DOHH2 (cell line): ENCODE data around the gene TMEM45A.

Experiments used
- H3F3A ChIP-seq: fragments of 200-600 bp; sonication (generic), shearing (Covaris generic); 2 replicates; pipeline ENCODE4 v1.6.0; 2016; ENCODE audit warnings: antibody characterized with exemption, mild to moderate bottlenecking; ENCODE audit not compliant: control insufficient read depth, insufficient read depth
- H3K27ac ChIP-seq: fragments of 200-600 bp; sonication (generic); 2 replicates; pipeline ENCODE4 v1.5.1; 2014; ENCODE audit warnings: low read depth, mild to moderate bottlenecking, low read length, moderate library complexity
- H3K27me3 ChIP-seq: fragments of 200-600 bp; sonication (generic); 2 replicates; pipeline ENCODE4 v1.6.1; 2014; ENCODE audit warnings: mild to moderate bottlenecking, low read length, mixed read lengths; ENCODE audit not compliant: control insufficient read depth
- H3K36me3 ChIP-seq: fragments of 200-600 bp; sonication (generic); 2 replicates; pipeline ENCODE4 v1.6.1; 2014; ENCODE audit warnings: mild to moderate bottlenecking, low read length, moderate library complexity, mixed read lengths; ENCODE audit not compliant: control insufficient read depth
- H3K4me1 ChIP-seq: fragments of 200-600 bp; sonication (generic); 2 replicates; pipeline ENCODE4 v1.6.1; 2014; ENCODE audit warnings: mild to moderate bottlenecking, low read length, mixed read lengths; ENCODE audit not compliant: control insufficient read depth
- H3K4me2 ChIP-seq: fragments of 200-600 bp; sonication (generic); 2 replicates; pipeline ENCODE4 v1.6.0; 2014; ENCODE audit warnings: mild to moderate bottlenecking, low read length, moderate library complexity
- H3K4me3 ChIP-seq: fragments of 200-600 bp; sonication (generic); 2 replicates; pipeline ENCODE4 v1.5.1; 2014; ENCODE audit warnings: mild to moderate bottlenecking, low read length, mixed read lengths
- H3K79me2 ChIP-seq: fragments of 200-600 bp; sonication (generic); 2 replicates; pipeline ENCODE4 v1.6.1; 2014; ENCODE audit warnings: mild to moderate bottlenecking, low read length, mixed read lengths; ENCODE audit not compliant: control insufficient read depth
- H3K9me2 ChIP-seq: fragments of 200-600 bp; sonication (generic); replicated peaks from 2 replicates; pipeline ENCODE4 v1.6.1; 2014; ENCODE audit warnings: mild to moderate bottlenecking, low read length, mixed read lengths; ENCODE audit not compliant: control insufficient read depth
- H3K9me3 ChIP-seq: fragments of 200-600 bp; sonication (generic); 2 replicates; pipeline ENCODE4 v1.6.1; 2014; ENCODE audit warnings: antibody characterized with exemption, low read length, mixed read lengths; ENCODE audit not compliant: control insufficient read depth, insufficient read depth
- H4K20me1 ChIP-seq: fragments of 200-600 bp; sonication (generic); 2 replicates; pipeline ENCODE4 v1.6.0; 2014; ENCODE audit warnings: low read depth, mild to moderate bottlenecking, antibody characterized with exemption, low read length, moderate library complexity; ENCODE audit not compliant: control insufficient read depth, insufficient read depth
- CTCF ChIP-seq: fragments of 200-600 bp; sonication (generic); IDR thresholded peaks from one replicate; pipeline ENCODE4 v1.5.1; 2014; ENCODE audit warnings: antibody characterized with exemption, mild to moderate bottlenecking, low read depth, low read length; ENCODE audit not compliant: poor library complexity, severe bottlenecking
- EZH2phosphoT487 ChIP-seq: fragments of 200-600 bp; sonication (generic); IDR thresholded peaks from 2 replicates; pipeline ENCODE4 v1.6.1; 2017; ENCODE audit warnings: borderline replicate concordance, mild to moderate bottlenecking, antibody characterized with exemption, low read length, moderate library complexity, mixed read lengths

The TMEM45A gene

DNA sequence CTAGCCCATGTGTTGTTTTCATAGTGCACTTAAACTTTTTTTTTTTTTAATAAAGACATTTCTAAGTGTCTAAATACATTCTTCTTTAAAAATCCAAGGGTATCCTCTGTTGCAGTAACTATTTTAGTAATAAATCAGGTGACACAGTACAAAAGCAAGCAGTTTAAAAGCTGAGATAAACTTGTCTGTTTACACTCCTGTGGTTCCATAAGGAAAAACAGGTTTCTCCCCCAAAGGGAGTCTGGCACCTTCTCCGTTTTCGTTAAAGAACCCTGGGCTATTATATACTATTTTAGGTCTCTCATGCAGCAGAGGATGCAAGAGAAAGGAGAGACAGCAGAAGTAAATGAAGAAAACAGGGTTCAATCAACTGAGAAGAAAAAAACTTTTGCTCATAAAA is 43.2 kb upstream of the TMEM45A start:
- Histone ChIP-seq H3K27me3 (no peaks in the 10 kb centered on the region), H3K4me2 (no peak overlapping the region), H3K4me3 (no peak overlapping the region), H4K20me1 (no peaks in the 10 kb centered on the region), H3K9me2 (no peaks in the 10 kb centered on the region), H3K36me3 (no peaks in the 10 kb centered on the region), H3K79me2 (no peaks in the 10 kb centered on the region), H3K9me3 (no peaks in the 10 kb centered on the region), H3K4me1 (no peaks in the 10 kb centered on the region), H3K27ac (no peak overlapping the region), H3F3A (no peaks in the 10 kb centered on the region)
- no peak for TF ChIP-seq CTCF
- TF ChIP-seq EZH2phosphoT487, result no peak

GRCh38 chr3:100454677-100455076 is 37.7 kb upstream of the TMEM45A start:
- TF ChIP-seq EZH2phosphoT487 (no peak), CTCF (no peak)
- H4K20me1 ChIP-seq, result no peaks in the 10 kb centered on the region
- no peaks in the 10 kb centered on the region for H3K36me3 ChIP-seq
- no peak overlapping the region for H3K27ac ChIP-seq
- H3K4me2 ChIP-seq, result no peak overlapping the region
- no peaks in the 10 kb centered on the region for H3K27me3 ChIP-seq
- H3F3A ChIP-seq, result no peaks in the 10 kb centered on the region
- H3K79me2 ChIP-seq, result no peaks in the 10 kb centered on the region
- H3K4me3 ChIP-seq, result no peak overlapping the region
- H3K9me3 ChIP-seq, result no peaks in the 10 kb centered on the region
- H3K4me1 ChIP-seq, result no peaks in the 10 kb centered on the region
- no peaks in the 10 kb centered on the region for H3K9me2 ChIP-seq

DNA sequence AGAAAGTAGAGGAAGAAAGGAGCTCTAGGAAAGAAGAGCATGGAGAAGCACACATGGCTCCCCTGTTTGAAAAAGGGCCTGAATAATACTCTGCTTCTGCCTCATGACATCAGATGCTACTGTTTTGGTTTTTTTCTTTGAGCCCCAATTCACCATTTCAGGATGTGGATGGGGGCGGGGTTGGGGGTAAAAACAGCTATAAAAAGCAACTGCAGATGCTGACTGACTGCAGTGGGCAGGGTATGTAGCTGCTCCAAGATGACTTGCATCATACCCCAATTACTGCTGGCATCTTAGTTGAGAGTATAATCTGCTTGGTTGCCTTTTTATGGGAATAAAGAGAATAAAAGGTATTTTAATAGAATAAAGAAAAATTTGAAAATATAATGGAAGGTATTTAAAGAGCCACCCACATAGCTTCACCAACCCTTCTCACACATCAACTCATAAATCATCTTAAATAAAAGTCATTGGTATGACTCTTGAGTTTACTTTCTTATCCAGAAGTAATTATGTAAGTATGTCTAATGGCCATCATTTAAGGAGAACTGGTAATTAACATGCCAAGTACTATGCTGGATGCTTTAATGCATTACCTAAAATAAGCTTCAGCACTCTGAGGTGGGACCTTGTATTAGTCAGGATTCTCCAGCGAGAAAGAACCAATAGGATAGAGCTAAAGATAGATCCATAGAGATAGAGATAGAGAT is 36.4 kb upstream of the TMEM45A start:
- no peak for TF ChIP-seq CTCF
- no peak for TF ChIP-seq EZH2phosphoT487

More for the DNA sequence above, 36.4 kb upstream of the TMEM45A start:
- no peaks in the 10 kb centered on the region for H3F3A ChIP-seq
- H3K79me2 ChIP-seq, result no peaks in the 10 kb centered on the region
- H3K27me3 ChIP-seq, result no peaks in the 10 kb centered on the region
- H3K4me1 ChIP-seq, result no peaks in the 10 kb centered on the region
- no peak overlapping the region for H3K4me2 ChIP-seq
- H3K9me3 ChIP-seq, result no peaks in the 10 kb centered on the region
- no peak overlapping the region for H3K27ac ChIP-seq
- H3K4me3 ChIP-seq, result no peak overlapping the region
- H3K9me2 ChIP-seq, result no peaks in the 10 kb centered on the region
- H4K20me1 ChIP-seq, result no peaks in the 10 kb centered on the region
- no peaks in the 10 kb centered on the region for H3K36me3 ChIP-seq
